Measurements from ENCODE around the gene FUT9. TPM values are rescaled to one million over a fixed set of nuclear protein-coding genes. Genes with fewer than 3 reads are reported as not detected.

Gene FUT9
- total and polyA plus RNA-seq, 2 of the 13 experiments (the other 11 are each of a cell fraction or from before 2014, with no cell fraction given): 0.01 TPM; not detected in 1

GRCh38 chr6:96194675-96195074 is 178.9 kb downstream of the FUT9 start:
- FAIRE-seq (no peak), ATAC-seq (no peak), DNase-seq (ENCODE audit: low spot score) (no peak)
- in situ Hi-C loops (cut with HindIII; ENCODE audit: extremely low pct_ligation_motif_present, low pct_unique_long_range_greater_than_20kb): no loop called here
- TF ChIP-seq ZUFSP (CRISPR knock-in tag; IDR thresholded peaks at IDR 0.05; ENCODE audit: borderline replicate concordance): no peak
- TF ChIP-seq ZNF850 (CRISPR knock-in tag; conservative IDR thresholded peaks at IDR 0.05): no peak
- TF ChIP-seq PTBP1 (IDR thresholded peaks at IDR 0.05; ENCODE audit: low read depth, low read length, poor library complexity, severe bottlenecking): no peak
- TF ChIP-seq ZNF503 (CRISPR knock-in tag; IDR thresholded peaks at IDR 0.05): no peak
- TF ChIP-seq ZNF562 (CRISPR knock-in tag; IDR thresholded peaks at IDR 0.05; ENCODE audit: borderline replicate concordance): no peak
- TF ChIP-seq ZBTB3 (CRISPR knock-in tag; IDR thresholded peaks at IDR 0.05; ENCODE audit: borderline replicate concordance, low read depth): no peak
- TF ChIP-seq ZNF841 (CRISPR knock-in tag; IDR thresholded peaks at IDR 0.05; ENCODE audit: borderline replicate concordance): no peak
- TF ChIP-seq ZNF264 (CRISPR knock-in tag; IDR thresholded peaks at IDR 0.05): no peak
- no peak for TF ChIP-seq FUBP1 (CRISPR knock-in tag; IDR thresholded peaks at IDR 0.05; ENCODE audit: borderline replicate concordance)
- no peak for TF ChIP-seq THAP8 (CRISPR knock-in tag; IDR thresholded peaks at IDR 0.05; ENCODE audit: borderline replicate concordance)
- TF ChIP-seq E2F5 (CRISPR knock-in tag; conservative IDR thresholded peaks at IDR 0.05): no peak
- no peak for TF ChIP-seq HNRNPK (IDR thresholded peaks at IDR 0.05; ENCODE audit: low read depth, low read length, poor library complexity, severe bottlenecking)
- no peak for TF ChIP-seq NCOA5 (CRISPR knock-in tag; IDR thresholded peaks at IDR 0.05)
- no peak for TF ChIP-seq RXRA (CRISPR knock-in tag; IDR thresholded peaks at IDR 0.05)
- Histone ChIP-seq H3K27ac (ENCODE audit: extremely low read length, insufficient read depth, low read length) (no peak overlapping the region), H3K9ac (ENCODE audit: insufficient read depth, low read depth, low read length) (no peak overlapping the region), H3K4me3 (replicated peaks in 1 of 3; ENCODE audit: insufficient read depth in 1 of 3, low read depth in 2 of 3, low read length in 3 of 3) (no peak overlapping the region), H3K4me1 (ENCODE audit: insufficient read depth, low read length) (no peaks in the 10 kb centered on the region), H2AFZ (ENCODE audit: low read length) (no peak overlapping the region), H4K20me1 (ENCODE audit: insufficient read depth, low read length) (no peaks in the 10 kb centered on the region), H3K36me3 (replicated peaks in 1 of 2; ENCODE audit: control insufficient read depth in 1 of 2, insufficient read depth in 2 of 2, low read length in 2 of 2) (no peaks in the 10 kb centered on the region), H3K27me3 (ENCODE audit: control insufficient read depth in 1 of 2, insufficient read depth in 2 of 2, low read length in 2 of 2) (no peaks in the 10 kb centered on the region), H3K9me3 (ENCODE audit: low read length) (no peaks in the 10 kb centered on the region), H3K4me2 (ENCODE audit: low read depth, low read length) (no peak overlapping the region), H3K79me2 (ENCODE audit: insufficient read depth, low read length) (no peaks in the 10 kb centered on the region)
- BruUV-seq (replicated peaks): no TSS peak
- POLR2A ChIA-PET: no interaction called here
- CTCF ChIA-PET (ENCODE audit: low intra/inter-chr PET ratio, low total read pairs): no interaction called here
- 0% methylated on average over 1 of the region's 1 CpG for WGBS (ENCODE audit: low lambda C conversion rate)
- intact Hi-C loops (cut with micrococcal nuclease; ENCODE audit: unreplicated experiment): no loop called here
